DOHH2 (cell line): ENCODE data around the gene MYL11.

Source experiments
- H3F3A ChIP-seq: fragments of 200-600 bp; sonication (generic), shearing (Covaris generic); 2 replicates; pipeline ENCODE4 v1.6.0; 2016; ENCODE audit warnings: antibody characterized with exemption, mild to moderate bottlenecking; ENCODE audit not compliant: control insufficient read depth, insufficient read depth
- H3K27ac ChIP-seq: fragments of 200-600 bp; sonication (generic); 2 replicates; pipeline ENCODE4 v1.5.1; 2014; ENCODE audit warnings: low read depth, mild to moderate bottlenecking, low read length, moderate library complexity
- H3K27me3 ChIP-seq: fragments of 200-600 bp; sonication (generic); 2 replicates; pipeline ENCODE4 v1.6.1; 2014; ENCODE audit warnings: mild to moderate bottlenecking, low read length, mixed read lengths; ENCODE audit not compliant: control insufficient read depth
- H3K36me3 ChIP-seq: fragments of 200-600 bp; sonication (generic); 2 replicates; pipeline ENCODE4 v1.6.1; 2014; ENCODE audit warnings: mild to moderate bottlenecking, low read length, moderate library complexity, mixed read lengths; ENCODE audit not compliant: control insufficient read depth
- H3K4me1 ChIP-seq: fragments of 200-600 bp; sonication (generic); 2 replicates; pipeline ENCODE4 v1.6.1; 2014; ENCODE audit warnings: mild to moderate bottlenecking, low read length, mixed read lengths; ENCODE audit not compliant: control insufficient read depth
- H3K4me2 ChIP-seq: fragments of 200-600 bp; sonication (generic); 2 replicates; pipeline ENCODE4 v1.6.0; 2014; ENCODE audit warnings: mild to moderate bottlenecking, low read length, moderate library complexity
- H3K4me3 ChIP-seq: fragments of 200-600 bp; sonication (generic); 2 replicates; pipeline ENCODE4 v1.5.1; 2014; ENCODE audit warnings: mild to moderate bottlenecking, low read length, mixed read lengths
- H3K79me2 ChIP-seq: fragments of 200-600 bp; sonication (generic); 2 replicates; pipeline ENCODE4 v1.6.1; 2014; ENCODE audit warnings: mild to moderate bottlenecking, low read length, mixed read lengths; ENCODE audit not compliant: control insufficient read depth
- H3K9me2 ChIP-seq: fragments of 200-600 bp; sonication (generic); replicated peaks from 2 replicates; pipeline ENCODE4 v1.6.1; 2014; ENCODE audit warnings: mild to moderate bottlenecking, low read length, mixed read lengths; ENCODE audit not compliant: control insufficient read depth
- H3K9me3 ChIP-seq: fragments of 200-600 bp; sonication (generic); 2 replicates; pipeline ENCODE4 v1.6.1; 2014; ENCODE audit warnings: antibody characterized with exemption, low read length, mixed read lengths; ENCODE audit not compliant: control insufficient read depth, insufficient read depth
- H4K20me1 ChIP-seq: fragments of 200-600 bp; sonication (generic); 2 replicates; pipeline ENCODE4 v1.6.0; 2014; ENCODE audit warnings: low read depth, mild to moderate bottlenecking, antibody characterized with exemption, low read length, moderate library complexity; ENCODE audit not compliant: control insufficient read depth, insufficient read depth
- CTCF ChIP-seq: fragments of 200-600 bp; sonication (generic); IDR thresholded peaks from one replicate; pipeline ENCODE4 v1.5.1; 2014; ENCODE audit warnings: antibody characterized with exemption, mild to moderate bottlenecking, low read depth, low read length; ENCODE audit not compliant: poor library complexity, severe bottlenecking
- EZH2phosphoT487 ChIP-seq: fragments of 200-600 bp; sonication (generic); IDR thresholded peaks from 2 replicates; pipeline ENCODE4 v1.6.1; 2017; ENCODE audit warnings: borderline replicate concordance, mild to moderate bottlenecking, antibody characterized with exemption, low read length, moderate library complexity, mixed read lengths

The MYL11 gene

GRCh38 chr16:30414159-30414558, 39.6 kb downstream of the MYL11 start:
- Histone ChIP-seq H3K4me2 (no peak overlapping the region), H3F3A (peaks cover 20% of the 10 kb centered on the region), H3K36me3 (peaks cover 51% of the 10 kb centered on the region), H3K27ac (no peak overlapping the region), H3K4me1 (peaks cover 26% of the 10 kb centered on the region), H3K9me3 (no peaks in the 10 kb centered on the region), H3K79me2 (peaks cover 35% of the 10 kb centered on the region), H3K4me3 (no peak overlapping the region), H3K27me3 (no peaks in the 10 kb centered on the region), H4K20me1 (no peaks in the 10 kb centered on the region), H3K9me2 (no peaks in the 10 kb centered on the region)
- no peak for TF ChIP-seq CTCF
- no peak for TF ChIP-seq EZH2phosphoT487

GRCh38 chr16:30416047-30416603, 41.5 kb downstream of the MYL11 start:
- peaks cover 56% of the 10 kb centered on the region for H3K36me3 ChIP-seq
- no peaks in the 10 kb centered on the region for H3K27me3 ChIP-seq
- no peak overlapping the region for H3K27ac ChIP-seq
- peaks cover 17% of the 10 kb centered on the region for H3K4me1 ChIP-seq
- no peak overlapping the region for H3K4me2 ChIP-seq
- no peak overlapping the region for H3K4me3 ChIP-seq
- peaks cover 34% of the 10 kb centered on the region for H3F3A ChIP-seq
- TF ChIP-seq EZH2phosphoT487, result no peak
- peaks cover 30% of the 10 kb centered on the region for H3K79me2 ChIP-seq
- H3K9me2 ChIP-seq, result no peaks in the 10 kb centered on the region
- no peaks in the 10 kb centered on the region for H4K20me1 ChIP-seq
- no peaks in the 10 kb centered on the region for H3K9me3 ChIP-seq

GRCh38 chr16:30416624-30417528, 42.3 kb downstream of the MYL11 start:
- peaks cover 26% of the 10 kb centered on the region for H3K79me2 ChIP-seq
- no peaks in the 10 kb centered on the region for H3K9me2 ChIP-seq
- H3K27me3 ChIP-seq, result no peaks in the 10 kb centered on the region
- no peaks in the 10 kb centered on the region for H3K9me3 ChIP-seq
- H3K4me1 ChIP-seq, result peaks cover 17% of the 10 kb centered on the region
- H4K20me1 ChIP-seq, result no peaks in the 10 kb centered on the region
- peak overlapping the region; percentile 73 for H3K4me3 ChIP-seq
- H3K4me2 ChIP-seq, result peak overlapping the region; percentile 66
- no peak for TF ChIP-seq EZH2phosphoT487
- TF ChIP-seq CTCF, result no peak
- peaks cover 37% of the 10 kb centered on the region for H3F3A ChIP-seq
- peaks cover 54% of the 10 kb centered on the region for H3K36me3 ChIP-seq
- 0 out of 2 replicates have a peak overlapping the region, but pooled peaks have one; percentile 16 for H3K27ac ChIP-seq
